IMR-90 (cell line): ENCODE measurements around the gene ESYT1.

Experiments
- CHD1 ChIP-seq: IDR thresholded peaks from 2 replicates; pipeline ENCODE4 v1.6.1; 2012; ENCODE audit warnings: low read depth, low read length, improper control_type of control experiment
- MXI1 ChIP-seq: IDR thresholded peaks from 2 replicates; pipeline ENCODE4 v1.6.1; 2012; ENCODE audit warnings: low read depth, mild to moderate bottlenecking, low read length, moderate library complexity, borderline replicate concordance
- NFE2L2 ChIP-seq: fragments of 150-350 bp; IDR thresholded peaks from 2 replicates; pipeline ENCODE4 v1.6.1; 2016; ENCODE audit warnings: low read depth, mild to moderate bottlenecking, low read length
- POLR2A ChIP-seq: IDR thresholded peaks from 2 replicates; pipeline ENCODE4 v1.6.1; 2012; ENCODE audit warnings: mild to moderate bottlenecking, low read depth, low read length
- RAD21 ChIP-seq: IDR thresholded peaks from 2 replicates; pipeline ENCODE4 v1.6.1; 2012; ENCODE audit warnings: low read length, improper control_type of control experiment
- RFX5 ChIP-seq: IDR thresholded peaks from 2 replicates; pipeline ENCODE4 v1.8.0; 2012; ENCODE audit warnings: low read depth, mild to moderate bottlenecking, low read length, moderate library complexity
- TF ChIP-seq, protein P1 (sequence below): conservative IDR thresholded peaks from 2 replicates; pipeline ENCODE4 v1.5.1; 2012; ENCODE audit warnings: mild to moderate bottlenecking, low read depth, low read length, improper control_type of control experiment
- TF ChIP-seq, protein P2 (sequence below): fragments of 150-350 bp; IDR thresholded peaks from 2 replicates; pipeline ENCODE4 v1.6.1; 2017; ENCODE audit warnings: mild to moderate bottlenecking, antibody characterized with exemption, low read length, low read depth

DNA sequence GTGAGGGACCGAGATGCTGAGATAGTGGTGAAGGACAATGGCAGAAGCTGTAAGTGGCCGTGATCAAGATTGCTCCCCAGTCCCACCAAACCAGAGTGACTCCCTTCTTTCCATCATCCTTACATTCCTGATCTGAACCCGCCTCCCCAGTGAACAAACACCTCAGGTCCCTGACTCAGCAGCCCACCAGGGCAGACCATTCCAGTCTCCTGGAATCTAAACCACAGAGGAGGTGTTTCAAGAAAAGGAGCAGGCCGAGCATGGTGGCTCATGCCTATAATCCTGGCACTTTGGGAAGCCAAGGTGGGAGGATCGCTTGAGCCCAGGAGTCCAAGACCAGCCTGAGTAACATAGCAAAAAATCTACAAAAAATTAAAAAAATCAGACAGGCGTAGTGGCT lies 41.5 kb upstream of the ESYT1 start:
- TF ChIP-seq, protein P1, sequence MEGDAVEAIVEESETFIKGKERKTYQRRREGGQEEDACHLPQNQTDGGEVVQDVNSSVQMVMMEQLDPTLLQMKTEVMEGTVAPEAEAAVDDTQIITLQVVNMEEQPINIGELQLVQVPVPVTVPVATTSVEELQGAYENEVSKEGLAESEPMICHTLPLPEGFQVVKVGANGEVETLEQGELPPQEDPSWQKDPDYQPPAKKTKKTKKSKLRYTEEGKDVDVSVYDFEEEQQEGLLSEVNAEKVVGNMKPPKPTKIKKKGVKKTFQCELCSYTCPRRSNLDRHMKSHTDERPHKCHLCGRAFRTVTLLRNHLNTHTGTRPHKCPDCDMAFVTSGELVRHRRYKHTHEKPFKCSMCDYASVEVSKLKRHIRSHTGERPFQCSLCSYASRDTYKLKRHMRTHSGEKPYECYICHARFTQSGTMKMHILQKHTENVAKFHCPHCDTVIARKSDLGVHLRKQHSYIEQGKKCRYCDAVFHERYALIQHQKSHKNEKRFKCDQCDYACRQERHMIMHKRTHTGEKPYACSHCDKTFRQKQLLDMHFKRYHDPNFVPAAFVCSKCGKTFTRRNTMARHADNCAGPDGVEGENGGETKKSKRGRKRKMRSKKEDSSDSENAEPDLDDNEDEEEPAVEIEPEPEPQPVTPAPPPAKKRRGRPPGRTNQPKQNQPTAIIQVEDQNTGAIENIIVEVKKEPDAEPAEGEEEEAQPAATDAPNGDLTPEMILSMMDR = no peak
- TF ChIP-seq, protein P2, sequence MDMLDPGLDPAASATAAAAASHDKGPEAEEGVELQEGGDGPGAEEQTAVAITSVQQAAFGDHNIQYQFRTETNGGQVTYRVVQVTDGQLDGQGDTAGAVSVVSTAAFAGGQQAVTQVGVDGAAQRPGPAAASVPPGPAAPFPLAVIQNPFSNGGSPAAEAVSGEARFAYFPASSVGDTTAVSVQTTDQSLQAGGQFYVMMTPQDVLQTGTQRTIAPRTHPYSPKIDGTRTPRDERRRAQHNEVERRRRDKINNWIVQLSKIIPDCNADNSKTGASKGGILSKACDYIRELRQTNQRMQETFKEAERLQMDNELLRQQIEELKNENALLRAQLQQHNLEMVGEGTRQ = no peak
- TF ChIP-seq POLR2A (no peak), MXI1 (no peak), NFE2L2 (no peak), RFX5 (no peak), CHD1 (no peak), RAD21 (no peak)
